A549 (cell line): ENCODE data around the gene MIS18BP1. TPM values are rescaled to one million over a fixed set of nuclear protein-coding genes. Genes with fewer than 3 reads are reported as not detected.

ENCODE experiments used
- ATAC-seq, 2 experiments: fragments of 200-7000 bp in 1 of 2; fragments of >200 bp in 1 of 2; cut with Nextera tagmentation in 1 of 2; cut with Tn5 transposase in 1 of 2; 3 replicates each; pipeline versions ENCODE4 v1.8.0 to v1.9.1; 2018 to 2020; ENCODE audit warnings: mild to moderate bottlenecking in 1 of 2, moderate library complexity in 1 of 2
- CTCF ChIA-PET: fragments of 300-600 bp; sonication (Branson Sonifier 250); formaldehyde crosslinking; extraction: SDS; loops from one replicate; lab custom pipeline; 2021; ENCODE audit warnings: antibody characterized with exemption, inconsistent platforms; lab: Yijun Ruan, JAX
- POLR2A ChIA-PET: fragments of 350-600 bp; formaldehyde crosslinking; extraction: SDS; loops from one replicate; lab custom pipeline; 2021; ENCODE audit warnings: antibody characterized with exemption, inconsistent platforms; lab: Yijun Ruan, JAX
- DNase-seq, 2 experiments: peaks; one replicate each; pipeline versions ENCODE4 v3.0.0 to v3.0.0-alpha.2; 2011 to 2016; ENCODE audit warnings: low read depth in 1 of 2, low spot score in 1 of 2
- FAIRE-seq: peaks from 2 replicates; lab custom pipeline; 2011; peaks lifted over from hg19 to GRCh38; lab: Jason Lieb, UNC
- H3K27ac ChIP-seq, 2 experiments: fragments of >200 bp; sonication (Bioruptor Twin); formaldehyde crosslinking; 3 replicates each; pipeline ENCODE4 v1.5.1; 2016 to 2017
- H3K4me1 ChIP-seq: fragments of >200 bp; sonication (Bioruptor Twin); formaldehyde crosslinking; 3 replicates; pipeline ENCODE4 v1.6.1; 2016
- H3K4me2 ChIP-seq: fragments of >200 bp; sonication (Bioruptor Twin); formaldehyde crosslinking; 3 replicates; pipeline ENCODE4 v1.6.1; 2016
- H3K4me3 ChIP-seq: fragments of >200 bp; sonication (Bioruptor Twin); formaldehyde crosslinking; 3 replicates; pipeline ENCODE4 v1.5.1; 2016
- H3K9me3 ChIP-seq: fragments of >200 bp; sonication (Bioruptor Twin); formaldehyde crosslinking; 3 replicates; pipeline ENCODE4 v1.6.1; 2016
- ATOH8 ChIP-seq: fragments of 250-450 bp; sonication (Bioruptor Pico); IDR thresholded peaks from 2 replicates; pipeline ENCODE4 v1.5.0; 2020; ENCODE audit warnings: low read depth, mild to moderate bottlenecking, moderate library complexity
- CBX2 ChIP-seq: fragments of 200-600 bp; sonication (generic); IDR thresholded peaks from 2 replicates; pipeline ENCODE4 v1.6.1; 2016; ENCODE audit warnings: low read depth, mild to moderate bottlenecking, borderline replicate concordance
- CEBPB ChIP-seq, 2 experiments: fragments of >200 bp in 1 of 2; sonication (Bioruptor Twin) in 1 of 2; formaldehyde crosslinking in 1 of 2; IDR thresholded peaks; 2 replicates each; pipeline ENCODE4 v1.6.1; 2012 to 2016
- E2F6 ChIP-seq: IDR thresholded peaks from 2 replicates; pipeline ENCODE4 v1.6.1; 2012; ENCODE audit warnings: low read depth, borderline replicate concordance
- EHMT2 ChIP-seq: fragments of 200-600 bp; sonication (generic); IDR thresholded peaks from 2 replicates; pipeline ENCODE4 v1.6.1; 2016; ENCODE audit warnings: antibody characterized with exemption, low read depth, mild to moderate bottlenecking, moderate library complexity
- ELK1 ChIP-seq: fragments of 150-350 bp; IDR thresholded peaks from 2 replicates; pipeline ENCODE4 v1.6.1; 2014; ENCODE audit warnings: low read depth, mild to moderate bottlenecking, low read length
- EP300 ChIP-seq, 2 experiments: fragments of >200 bp; sonication (Bioruptor Twin); formaldehyde crosslinking; IDR thresholded peaks; 2 replicates in 1 of 2; 3 replicates in 1 of 2; pipeline ENCODE4 v1.6.1; 2016 to 2017
- ESRRA ChIP-seq: fragments of 150-350 bp; IDR thresholded peaks from 2 replicates; pipeline ENCODE4 v1.6.1; 2014; ENCODE audit warnings: mild to moderate bottlenecking, low read length, borderline replicate concordance
- GATA3 ChIP-seq: IDR thresholded peaks from 2 replicates; pipeline ENCODE4 v1.6.1; 2012; ENCODE audit warnings: borderline replicate concordance
- HDAC2 ChIP-seq: fragments of 200-600 bp; sonication (generic); IDR thresholded peaks from 2 replicates; pipeline ENCODE4 v1.6.1; 2016
- HEYL ChIP-seq: fragments of 250-450 bp; sonication (Bioruptor Pico); IDR thresholded peaks from 2 replicates; pipeline ENCODE4 v1.8.0; 2021; ENCODE audit warnings: mild to moderate bottlenecking, moderate library complexity
- HOXA7 ChIP-seq: fragments of 250-450 bp; sonication (Bioruptor Pico); IDR thresholded peaks from 2 replicates; pipeline ENCODE4 v1.5.0; 2020; ENCODE audit warnings: mild to moderate bottlenecking, moderate library complexity
- HOXB13 ChIP-seq: fragments of 250-450 bp; sonication (Bioruptor Pico); IDR thresholded peaks from 2 replicates; pipeline ENCODE4 v1.5.0; 2020; ENCODE audit warnings: low read depth, mild to moderate bottlenecking, moderate library complexity
- JUN ChIP-seq, 2 experiments: fragments of >200 bp; sonication (Bioruptor Twin); formaldehyde crosslinking; IDR thresholded peaks; 2 replicates in 1 of 2; 3 replicates in 1 of 2; pipeline ENCODE4 v1.6.1; 2016 to 2017
- JUNB ChIP-seq: fragments of >200 bp; sonication (Bioruptor Twin); formaldehyde crosslinking; IDR thresholded peaks from 2 replicates; pipeline ENCODE4 v1.6.1; 2016
- MAX ChIP-seq: IDR thresholded peaks from 2 replicates; pipeline ENCODE4 v1.6.1; 2012
- MAZ ChIP-seq: fragments of 150-350 bp; IDR thresholded peaks from 2 replicates; pipeline ENCODE4 v1.6.1; 2014; ENCODE audit warnings: antibody characterized with exemption, low read depth, low read length, borderline replicate concordance
- MYC ChIP-seq: IDR thresholded peaks from 2 replicates; pipeline ENCODE4 v1.6.1; 2012; ENCODE audit warnings: mild to moderate bottlenecking, inconsistent platforms, low read length, improper control_type of control experiment, borderline replicate concordance
- NFE2L2 ChIP-seq: fragments of 150-350 bp; conservative IDR thresholded peaks from 2 replicates; pipeline ENCODE4 v1.6.1; 2014; ENCODE audit warnings: low read length
- NR3C1 ChIP-seq: fragments of >200 bp; sonication (Bioruptor Twin); formaldehyde crosslinking; IDR thresholded peaks from 3 replicates; pipeline ENCODE4 v1.6.1; 2017
- PBX3 ChIP-seq: IDR thresholded peaks from 2 replicates; pipeline ENCODE4 v1.6.1; 2012
- POLR2AphosphoS2 ChIP-seq: conservative IDR thresholded peaks from 2 replicates; pipeline ENCODE4 v1.6.1; 2012; ENCODE audit warnings: low read length, improper control_type of control experiment, inconsistent platforms
- RAD21 ChIP-seq, 2 experiments: fragments of >200 bp in 1 of 2; sonication (Bioruptor Twin) in 1 of 2; formaldehyde crosslinking in 1 of 2; IDR thresholded peaks in 1 of 2; conservative IDR thresholded peaks in 1 of 2; 2 replicates in 1 of 2; 3 replicates in 1 of 2; pipeline ENCODE4 v1.6.1; 2012 to 2018; ENCODE audit warnings: inconsistent platforms in 1 of 2
- RCOR1 ChIP-seq: fragments of 150-350 bp; IDR thresholded peaks from 2 replicates; pipeline ENCODE4 v1.6.1; 2014; ENCODE audit warnings: antibody characterized with exemption, low read length, low read depth
- REST ChIP-seq: fragments of 200-600 bp; sonication (generic); IDR thresholded peaks from 2 replicates; pipeline ENCODE4 v1.6.1; 2016; ENCODE audit warnings: antibody characterized with exemption, mild to moderate bottlenecking, moderate library complexity
- SREBF2 ChIP-seq: fragments of 450-650 bp; IDR thresholded peaks from 2 replicates; pipeline ENCODE4 v1.6.1; 2014; ENCODE audit warnings: mild to moderate bottlenecking, moderate library complexity
- TP53 ChIP-seq: fragments of 250-450 bp; sonication (Bioruptor Pico); IDR thresholded peaks from 2 replicates; pipeline ENCODE4 v1.5.0; 2021; ENCODE audit warnings: mild to moderate bottlenecking, moderate library complexity
- ZFP36 ChIP-seq: fragments of 450-650 bp; IDR thresholded peaks from 2 replicates; pipeline ENCODE4 v1.6.1; 2014; ENCODE audit warnings: borderline replicate concordance; ENCODE audit not compliant: partially characterized antibody
- WGBS: methylation state at CpG from one replicate; pipeline ENCODE4 v1.1.6; 2017; ENCODE audit errors: missing lambda C conversion rate; 5-methylcytosine and 5-hydroxymethylcytosine counted together
- polyA plus RNA-seq, 4 experiments: library from polyadenylated mRNA; depleted of rRNA in 3 of 4; stranded (reverse); fragments of >200 nt; fragmentation: RNase III in 1 of 4; extraction: RNeasy Plus Mini Kit Qiagen cat#74134 plus additional on column Dnase treatment in 1 of 4; gene quantifications; 2 replicates in 3 of 4; 3 replicates in 1 of 4; pipeline ENCODE4 v1.2.3, GENCODE V29; 2011 to 2017

MIS18BP1 gene
- polyA plus RNA-seq, 2 of the 4 experiments (the other 2 are of a cell fraction) = 26.1 to 38.0 TPM

GRCh38 chr14:45177076-45177475 lies 75.9 kb downstream of the MIS18BP1 start:
- no peak for TF ChIP-seq E2F6
- TF ChIP-seq CEBPB (IDR thresholded peaks at IDR 0.05) = no peak
- TF ChIP-seq HOXB13 (CRISPR knock-in tag) = no peak
- no peak for TF ChIP-seq HOXA7
- TF ChIP-seq MYC = no peak
- TF ChIP-seq RCOR1 = no peak
- TF ChIP-seq HDAC2 = no peak
- TF ChIP-seq ELK1 = no peak
- no peak for TF ChIP-seq NR3C1
- TF ChIP-seq MAZ = no peak
- TF ChIP-seq NFE2L2 = no peak
- no peak for TF ChIP-seq TP53
- TF ChIP-seq ESRRA = no peak
- no peak for TF ChIP-seq PBX3
- TF ChIP-seq JUNB = no peak
- no peak for TF ChIP-seq HEYL (CRISPR knock-in tag)
- WGBS = 92% methylated on average over 5 of the region's 5 CpGs
- Histone ChIP-seq H3K4me3 (no peak overlapping the region), H3K4me2 (no peak overlapping the region), H3K27ac (no peak overlapping the region), H3K9me3 (no peaks in the 10 kb centered on the region), H3K4me1 (peaks cover 3% of the 10 kb centered on the region; the same call in 1 of the 3 replicates)
- CTCF ChIA-PET = no interaction called here
- DNase-seq (no peak), FAIRE-seq (no peak), ATAC-seq (no peak)
- POLR2A ChIA-PET = no interaction called here

GRCh38 chr14:45169906-45170305 lies 83.1 kb downstream of the MIS18BP1 start:
- DNase-seq (no peak), ATAC-seq (no peak)
- Histone ChIP-seq H3K9me3 (no peaks in the 10 kb centered on the region), H3K4me3 (no peak overlapping the region)
- TF ChIP-seq HDAC2 (no peak), REST (no peak), MAZ (no peak), MAX (no peak), ATOH8 (no peak), GATA3 (no peak), SREBF2 (no peak), HOXA7 (no peak), ELK1 (no peak), RCOR1 (no peak), RAD21 (conservative IDR thresholded peaks at IDR 0.05 in 1 of 2, IDR thresholded peaks at IDR 0.05 in 1 of 2) (no peak), EP300 (IDR thresholded peaks at IDR 0.05) (no peak), POLR2AphosphoS2 (no peak), CBX2 (no peak), MYC (no peak), NFE2L2 (no peak), EHMT2 (no peak), NR3C1 (no peak), JUN (IDR thresholded peaks at IDR 0.05) (no peak), ZFP36 (no peak)
- TF ChIP-seq, all 56 proteins: peak for 0
- CTCF ChIA-PET = interaction anchor here (1.1 to 1.3 kb wide), 2 partner anchors 11 to 12 kb away, joined by 3 to 7 read pairs; no protein-coding TSS in a partner anchor
- POLR2A ChIA-PET = no interaction called here
- Histone ChIP-seq H3K4me1 (no peaks in the 10 kb centered on the region), H3K27ac (no peak overlapping the region), H3K4me2 (no peak overlapping the region)
- no peak for FAIRE-seq
